Measurements from ENCODE around the gene MSL3B.

Gene MSL3B

GRCh38 chr2:233854241-233854981 is 13.8 kb downstream of the MSL3B start, which contains the start of gene HJURP (continued):
- TF ChIP-seq TAF9B (IDR thresholded peaks at IDR 0.05; ENCODE audit: partially characterized antibody) (peak; percentile 88), CREM (IDR thresholded peaks at IDR 0.05; ENCODE audit: low read depth) (peak; percentile 79), ZNF134 (CRISPR knock-in tag; conservative IDR thresholded peaks at IDR 0.05) (no peak), MTA2 (IDR thresholded peaks at IDR 0.05; ENCODE audit: low read depth) (peak; percentile 26; the same call in 1 of the 2 replicates), RBM15 (IDR thresholded peaks at IDR 0.05; ENCODE audit: insufficient read depth, low read length) (no peak), HES1 (IDR thresholded peaks at IDR 0.05; ENCODE audit: low read depth) (0 out of 2 replicates have a peak, but pooled peaks have one; percentile 20), SUPT5H (IDR thresholded peaks at IDR 0.05) (peak; percentile 93), KLF1 (tag; IDR thresholded peaks at IDR 0.05) (no peak), XRCC5 (IDR thresholded peaks at IDR 0.05; ENCODE audit: low read depth, low read length) (no peak), ZFP91 (CRISPR knock-in tag; IDR thresholded peaks at IDR 0.05) (no peak), SRSF7 (optimal IDR thresholded peaks at IDR 0.05; ENCODE audit: low read depth, low read length) (no peak), ZBTB9 (CRISPR knock-in tag; IDR thresholded peaks at IDR 0.05) (no peak), ZNF143 (CRISPR knock-in tag; IDR thresholded peaks at IDR 0.05) (no peak; the same call in 1 of the 2 replicates), HDAC3 (IDR thresholded peaks at IDR 0.05; ENCODE audit: borderline replicate concordance, partially characterized antibody) (no peak), USF2 (CRISPR knock-in tag; IDR thresholded peaks at IDR 0.05) (no peak), PRPF4 (IDR thresholded peaks at IDR 0.05; ENCODE audit: insufficient read depth, low read depth, low read length, poor library complexity, severe bottlenecking) (no peak), ZNF140 (CRISPR knock-in tag; IDR thresholded peaks at IDR 0.05) (no peak), ZBED1 (IDR thresholded peaks at IDR 0.05) (no peak), OTX1 (CRISPR knock-in tag; IDR thresholded peaks at IDR 0.05) (no peak), KDM2B (CRISPR knock-in tag; IDR thresholded peaks at IDR 0.05) (no peak), CBFA2T2 (conservative IDR thresholded peaks at IDR 0.05) (peak; percentile 81), EGR1 (conservative IDR thresholded peaks at IDR 0.05) (no peak), ZBTB5 (IDR thresholded peaks at IDR 0.05) (no peak), MAFK (IDR thresholded peaks at IDR 0.05; ENCODE audit: low read length) (no peak), KAT2B (IDR thresholded peaks at IDR 0.05; ENCODE audit: low read depth, low read length) (no peak)

Data from K562 (cell line).